DMS114 treated with DMSO at 0.1 percent for 48 hours (cell line): ENCODE measurements around the gene CEP164.
"Not testable (repeated sequence)": the region's sequence is repeated elsewhere in the genome, so short reads cannot be mapped to it uniquely, and the experiment has no call there.

Experiments used
- DNase-seq: peaks from one replicate; lab custom pipeline; 2025; ENCODE audit not compliant: unreplicated experiment; lab: John Stamatoyannopoulos, UW

The CEP164 gene

DNA sequence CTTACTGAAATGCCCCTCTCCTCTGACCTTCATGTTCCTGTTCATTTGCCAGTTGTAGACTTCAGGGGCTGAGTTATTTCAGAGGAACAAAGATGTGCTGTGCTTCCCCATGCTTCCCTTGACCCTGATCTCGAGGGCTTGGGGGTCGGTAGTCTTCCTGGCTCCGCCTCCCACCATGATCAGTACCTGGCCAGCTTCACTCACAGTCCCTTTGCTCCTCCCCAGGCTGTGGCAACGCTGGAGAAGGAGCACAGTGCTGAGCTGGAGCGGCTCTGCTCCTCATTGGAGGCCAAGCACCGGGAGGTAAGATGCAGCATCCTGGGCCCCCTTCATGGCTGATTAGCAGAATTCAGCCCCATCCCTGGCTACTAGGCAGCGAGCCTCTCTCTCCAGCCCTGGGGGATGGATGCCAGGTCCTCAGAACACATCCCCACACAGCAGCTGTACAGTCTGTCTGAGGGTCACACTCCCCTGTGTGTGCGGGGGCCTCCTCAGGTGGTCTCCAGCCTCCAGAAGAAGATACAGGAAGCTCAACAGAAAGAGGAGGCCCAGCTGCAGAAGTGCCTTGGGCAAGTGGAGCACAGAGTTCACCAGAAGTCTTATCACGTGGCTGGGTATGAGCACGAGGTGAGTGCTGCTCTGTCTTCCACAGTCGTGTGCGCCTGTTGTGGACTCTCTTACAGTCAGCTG lies 64.5 kb downstream of the CEP164 start:
- no peak for DNase-seq

DNA sequence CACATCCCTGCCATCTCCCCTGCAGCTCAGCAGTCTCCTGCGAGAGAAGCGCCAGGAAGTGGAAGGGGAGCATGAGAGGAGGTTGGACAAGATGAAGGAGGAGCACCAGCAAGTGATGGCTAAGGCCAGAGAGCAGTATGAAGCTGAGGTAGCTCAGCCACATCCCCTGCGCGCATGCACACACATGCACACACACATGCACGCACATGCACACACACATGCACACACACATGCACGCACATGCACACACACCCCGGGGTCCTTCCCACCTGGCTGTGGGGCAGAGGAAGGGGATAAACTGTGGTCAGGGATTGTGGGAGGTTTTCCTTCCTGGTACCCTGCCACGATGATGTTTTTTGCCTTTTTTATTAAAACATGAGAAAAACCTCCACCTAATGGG lies 65.3 kb downstream of the CEP164 start:
- no peak for DNase-seq

DNA sequence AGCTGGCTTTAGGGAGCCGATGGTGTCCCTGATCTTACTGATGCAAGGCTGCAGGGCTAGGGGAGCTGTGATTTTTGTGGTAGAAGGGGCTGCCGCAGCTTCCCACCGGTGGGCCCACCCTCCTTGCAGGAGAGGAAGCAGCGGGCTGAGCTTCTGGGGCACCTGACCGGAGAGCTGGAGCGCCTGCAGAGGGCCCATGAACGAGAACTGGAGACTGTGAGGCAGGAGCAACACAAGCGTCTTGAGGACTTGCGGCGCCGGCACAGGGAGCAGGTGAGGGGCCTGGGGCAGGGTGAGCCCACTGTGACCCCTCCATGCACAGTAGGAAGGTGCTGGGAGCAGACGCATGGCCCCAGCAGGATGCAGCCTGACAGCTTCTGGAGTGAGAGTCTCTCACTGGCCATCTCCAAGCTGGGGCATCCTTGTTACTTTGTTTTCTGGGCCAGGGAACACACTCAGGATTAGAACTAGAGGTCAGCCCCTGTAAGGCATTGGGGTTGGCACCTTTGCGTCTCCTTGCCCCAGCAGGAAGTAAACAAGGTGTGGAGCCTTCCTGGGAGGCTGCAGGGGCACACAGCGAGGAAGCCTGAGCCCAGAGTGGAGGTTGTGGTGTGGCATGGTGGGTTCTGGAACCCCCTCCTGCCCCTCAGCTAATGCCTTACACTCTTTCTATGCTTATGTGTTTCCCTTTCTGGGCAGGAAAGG lies 66.7 kb downstream of the CEP164 start:
- no peak for DNase-seq

DNA sequence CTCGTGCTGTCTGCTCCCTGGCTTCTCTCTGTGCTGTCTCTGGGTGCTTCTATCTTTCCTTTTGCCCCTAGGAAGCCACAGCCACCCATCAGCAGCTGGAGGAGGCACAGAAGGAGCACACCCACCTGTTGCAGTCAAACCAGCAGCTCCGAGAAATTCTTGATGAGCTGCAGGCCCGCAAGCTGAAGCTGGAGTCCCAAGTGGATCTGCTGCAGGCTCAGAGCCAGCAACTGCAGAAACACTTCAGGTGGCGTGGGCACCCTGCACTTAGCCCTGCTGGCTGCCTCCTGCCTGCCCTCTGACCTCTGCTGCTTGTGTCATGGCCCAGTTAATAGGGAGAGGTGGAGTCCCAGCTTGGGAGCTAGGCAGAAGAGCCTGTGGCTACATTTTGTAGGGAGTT lies 67.8 kb downstream of the CEP164 start:
- no peak for DNase-seq

DNA sequence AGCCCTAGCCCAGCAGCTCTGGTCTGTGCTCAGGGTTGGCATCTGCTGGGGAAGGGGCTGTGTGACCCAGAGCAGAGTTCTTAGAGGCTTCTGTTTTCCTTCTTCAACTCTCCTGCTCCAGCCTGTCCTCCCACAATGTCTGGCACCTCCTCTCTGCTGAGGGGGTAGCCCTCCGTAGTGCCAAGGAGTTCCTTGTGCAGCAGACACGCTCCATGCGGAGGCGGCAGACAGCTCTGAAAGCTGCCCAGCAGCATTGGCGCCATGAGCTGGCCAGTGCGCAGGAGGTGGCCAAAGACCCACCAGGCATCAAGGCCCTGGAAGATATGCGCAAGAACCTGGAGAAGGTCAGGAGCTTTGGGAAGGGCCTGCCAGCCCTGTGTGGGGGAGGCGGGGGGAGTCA lies 69.3 kb downstream of the CEP164 start:
- DNase-seq = no peak

DNA sequence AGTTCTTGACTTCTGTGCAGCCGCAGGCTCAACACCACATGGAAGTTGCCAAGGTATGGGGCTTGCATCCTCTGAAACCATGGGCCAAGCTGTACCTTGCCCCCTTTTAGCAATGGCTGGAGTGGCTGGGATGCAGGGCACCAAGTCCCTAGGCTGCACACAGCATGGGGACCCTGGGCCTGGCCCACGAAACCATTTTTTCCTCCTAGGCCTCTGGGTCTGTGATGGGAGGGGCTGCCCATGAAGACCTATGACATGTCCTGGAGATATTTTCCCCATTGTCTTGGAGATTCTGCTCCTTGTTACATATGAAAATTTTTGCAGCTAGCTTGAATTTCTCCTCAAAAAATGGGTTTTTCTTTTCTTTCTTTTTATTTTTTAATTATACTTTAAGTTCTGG lies 71.0 kb downstream of the CEP164 start:
- DNase-seq = not testable (repeated sequence)

DNA sequence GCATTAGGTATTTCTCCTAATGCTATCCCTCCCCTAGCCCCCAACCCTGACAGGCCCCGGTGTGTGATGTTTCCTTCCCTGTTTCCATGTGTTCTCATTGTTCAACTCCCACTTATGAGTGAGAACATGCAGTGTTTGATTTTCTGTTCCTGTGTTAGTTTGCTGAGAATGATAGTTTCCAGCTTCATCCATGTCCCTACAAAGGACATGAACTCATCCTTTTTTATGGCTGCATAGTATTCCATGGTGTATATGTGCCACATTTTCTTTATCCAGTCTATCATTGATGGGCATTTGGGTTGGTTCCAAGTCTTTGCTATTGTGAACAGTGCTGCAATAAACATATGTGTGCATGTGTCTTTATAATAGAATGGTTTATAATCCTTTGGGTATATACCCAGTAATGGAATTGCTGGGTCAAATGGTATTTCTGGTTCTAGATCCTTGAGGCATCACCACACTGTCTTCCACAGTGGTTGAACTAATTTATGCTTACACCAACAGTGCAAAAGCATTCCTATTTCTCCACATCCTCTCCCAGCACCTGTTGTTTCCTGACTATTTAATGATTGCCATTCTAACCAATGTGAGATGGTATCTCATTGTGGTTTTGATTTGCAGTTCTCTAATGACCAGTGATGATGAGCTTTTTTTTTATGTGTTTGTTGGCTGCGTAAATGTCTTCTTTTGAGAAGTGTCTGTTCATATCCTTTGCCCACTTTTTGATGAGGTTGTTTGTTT lies 71.6 kb downstream of the CEP164 start:
- not testable (repeated sequence) for DNase-seq

DNA sequence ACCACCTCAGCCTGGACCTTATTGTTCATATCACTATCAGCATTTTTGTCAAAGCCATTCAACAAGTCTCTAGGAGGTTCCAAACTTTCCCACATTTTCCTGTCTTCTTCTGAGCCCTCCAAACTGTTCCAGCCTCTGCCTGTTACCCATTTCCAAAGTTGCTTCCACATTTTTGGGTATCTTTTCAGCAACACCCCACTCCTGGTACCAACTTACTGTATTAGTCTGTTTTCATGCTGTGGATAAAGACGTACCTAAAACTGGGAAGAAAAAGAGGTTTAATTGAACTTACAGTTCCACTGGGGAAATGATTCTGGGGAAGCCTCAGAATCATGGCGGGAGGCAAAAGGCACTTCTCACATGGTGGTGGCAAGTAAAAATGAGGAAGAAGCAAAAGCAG lies 78.2 kb downstream of the CEP164 start:
- DNase-seq = not testable (repeated sequence)

DNA sequence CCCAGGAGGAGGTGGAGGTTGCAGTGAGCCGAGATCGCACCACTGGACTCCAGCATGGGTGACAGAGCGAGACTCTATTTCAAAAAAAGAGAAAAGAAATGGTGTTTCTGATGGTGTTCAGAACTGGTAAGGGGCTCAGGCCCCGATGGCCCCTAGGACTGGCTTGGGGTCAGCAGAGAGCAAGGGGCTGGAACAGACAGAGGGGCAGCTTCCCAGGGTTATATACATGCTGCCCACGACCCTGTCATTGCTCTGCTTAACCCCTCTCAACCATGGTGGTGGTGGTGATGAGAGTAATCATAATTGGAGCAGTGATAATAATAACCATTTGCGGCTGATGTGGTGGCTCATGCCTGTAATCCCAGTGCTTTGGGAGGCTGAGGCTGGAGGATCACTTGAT lies 79.4 kb downstream of the CEP164 start:
- DNase-seq = no peak

DNA sequence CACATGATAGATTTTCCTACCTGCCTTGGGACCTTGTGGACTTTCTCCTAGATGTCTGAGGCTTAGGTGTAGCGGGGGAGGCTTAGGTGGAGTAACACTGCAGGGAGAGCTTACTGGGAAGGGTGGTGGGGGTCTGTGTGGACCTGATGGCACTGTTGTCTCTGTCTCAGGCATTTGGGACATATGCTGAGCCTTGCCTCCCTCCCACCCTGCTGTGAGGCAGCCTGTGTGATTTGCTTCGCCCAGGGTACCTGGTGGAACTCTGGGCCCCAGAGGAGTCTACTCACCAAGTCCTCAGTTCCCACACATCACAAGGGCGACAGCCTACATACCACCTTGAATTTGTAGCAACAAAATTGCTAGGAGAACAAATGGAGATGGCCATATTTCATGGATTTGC lies 80.7 kb downstream of the CEP164 start:
- no peak for DNase-seq

DNA sequence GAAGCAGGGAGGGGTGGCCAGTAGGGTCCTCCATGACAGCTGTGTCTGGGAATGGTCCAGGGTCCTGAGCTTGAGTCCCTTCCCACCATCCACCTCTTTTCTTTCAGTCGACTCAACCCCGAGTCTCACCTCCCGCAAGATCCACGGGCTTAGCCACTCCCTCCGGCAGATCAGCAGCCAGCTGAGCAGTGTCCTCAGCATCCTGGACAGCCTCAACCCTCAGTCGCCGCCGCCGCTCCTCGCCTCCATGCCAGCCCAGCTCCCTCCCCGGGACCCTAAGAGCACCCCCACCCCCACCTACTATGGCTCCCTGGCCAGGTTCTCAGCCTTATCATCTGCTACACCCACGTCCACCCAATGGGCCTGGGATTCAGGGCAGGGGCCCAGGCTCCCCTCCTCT lies 81.9 kb downstream of the CEP164 start:
- no peak for DNase-seq

DNA sequence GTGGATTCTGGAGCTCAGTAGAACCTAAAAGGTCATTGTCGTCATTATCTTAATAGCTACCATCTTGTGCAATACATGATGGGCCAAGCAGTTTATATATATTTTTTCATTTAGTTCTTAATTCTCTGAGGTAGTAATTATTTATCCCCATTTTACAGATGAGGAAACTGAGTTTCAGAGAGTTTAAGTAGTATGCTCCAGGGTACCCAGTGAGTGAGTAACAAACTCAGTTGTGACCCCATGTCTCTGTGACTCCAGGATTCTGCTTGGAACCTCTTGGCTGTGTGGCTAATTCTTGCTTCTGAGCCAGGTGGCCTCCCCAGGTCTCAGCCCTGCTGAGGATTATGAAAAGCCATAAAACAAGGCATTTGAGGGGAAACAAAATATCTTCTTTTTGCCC lies 82.6 kb downstream of the CEP164 start:
- DNase-seq = no peak

DNA sequence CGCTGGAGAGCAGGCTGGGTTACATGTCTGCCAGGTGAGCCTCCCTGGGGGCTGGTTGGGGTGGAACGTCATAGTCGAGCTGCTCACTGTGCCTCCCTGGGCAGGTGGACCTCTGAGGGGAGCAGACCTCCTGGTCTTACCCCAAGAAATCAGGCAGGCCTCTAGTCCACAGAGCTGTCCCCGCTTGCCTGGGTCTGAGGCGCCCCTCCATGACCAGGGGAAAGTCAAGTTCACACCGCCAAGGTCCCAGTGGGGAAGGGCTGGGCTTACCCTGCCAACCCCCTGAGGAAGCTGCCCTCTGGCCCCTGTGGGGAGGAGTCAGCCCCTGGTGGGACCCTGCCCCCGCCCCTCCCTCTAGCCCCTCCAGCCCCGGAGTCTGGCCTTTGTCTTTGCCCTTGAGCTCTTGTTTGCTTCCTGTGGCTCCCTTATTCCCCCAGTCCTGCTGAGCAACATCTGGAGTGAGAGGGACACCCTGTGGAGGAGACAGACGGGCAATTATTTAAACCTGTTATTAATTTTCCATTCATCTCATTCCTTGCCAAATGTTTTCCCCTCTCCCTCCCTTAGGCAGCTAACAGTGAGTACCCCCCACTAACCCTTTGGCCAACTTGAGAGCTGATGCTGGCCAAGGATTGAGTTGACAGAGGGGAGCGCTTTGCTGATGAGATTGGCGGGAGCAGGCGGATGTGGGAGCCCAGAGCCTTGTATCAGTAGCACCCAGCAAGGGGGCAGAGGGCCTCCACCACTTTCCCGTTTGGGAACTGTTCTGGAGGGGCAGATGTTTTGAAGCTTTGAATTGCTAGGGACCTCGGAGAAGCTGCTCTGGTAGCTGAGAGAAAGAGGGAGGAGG lies 83.4 kb downstream of the CEP164 start:
- DNase-seq = no peak

DNA sequence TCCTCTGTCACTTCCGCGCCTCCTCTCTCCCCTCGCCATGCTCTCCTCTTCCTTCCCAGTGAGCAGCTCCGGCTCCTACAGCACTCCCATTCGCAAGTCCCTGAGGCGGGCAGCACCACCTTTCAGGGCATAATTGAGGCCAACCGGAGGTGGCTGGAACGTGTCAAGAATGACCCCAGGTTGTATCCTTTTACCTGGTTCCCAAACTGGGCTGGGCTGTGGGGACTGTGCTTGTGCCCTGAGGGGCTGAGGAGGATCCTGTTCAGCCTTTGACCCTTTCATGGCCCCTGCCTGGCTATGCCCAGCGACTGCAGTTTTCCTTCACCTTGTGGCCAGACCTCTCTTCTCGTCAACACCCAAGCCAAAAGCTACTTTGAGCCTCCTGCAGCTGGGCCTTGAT lies 84.1 kb downstream of the CEP164 start:
- no peak for DNase-seq

DNA sequence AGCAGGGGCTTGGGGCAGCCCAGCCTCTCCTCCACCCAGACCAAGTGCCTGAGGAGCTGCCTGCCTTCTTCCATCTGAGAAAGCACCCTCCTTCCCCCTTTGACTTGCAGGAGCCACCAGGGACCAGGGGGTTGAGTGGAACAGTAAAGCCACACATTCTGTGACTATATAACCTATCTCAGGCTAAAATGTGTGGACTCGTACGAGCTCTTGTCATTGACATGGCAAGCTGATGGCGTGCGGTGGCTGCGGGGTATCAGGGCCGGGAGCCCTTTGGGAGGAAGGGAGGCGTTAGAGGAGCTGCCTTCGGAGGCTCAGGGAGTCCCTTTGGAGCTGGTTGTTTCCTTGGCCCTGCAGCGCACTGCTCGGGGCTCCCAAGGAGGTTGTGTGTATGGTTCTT lies 84.5 kb downstream of the CEP164 start:
- DNase-seq = no peak

DNA sequence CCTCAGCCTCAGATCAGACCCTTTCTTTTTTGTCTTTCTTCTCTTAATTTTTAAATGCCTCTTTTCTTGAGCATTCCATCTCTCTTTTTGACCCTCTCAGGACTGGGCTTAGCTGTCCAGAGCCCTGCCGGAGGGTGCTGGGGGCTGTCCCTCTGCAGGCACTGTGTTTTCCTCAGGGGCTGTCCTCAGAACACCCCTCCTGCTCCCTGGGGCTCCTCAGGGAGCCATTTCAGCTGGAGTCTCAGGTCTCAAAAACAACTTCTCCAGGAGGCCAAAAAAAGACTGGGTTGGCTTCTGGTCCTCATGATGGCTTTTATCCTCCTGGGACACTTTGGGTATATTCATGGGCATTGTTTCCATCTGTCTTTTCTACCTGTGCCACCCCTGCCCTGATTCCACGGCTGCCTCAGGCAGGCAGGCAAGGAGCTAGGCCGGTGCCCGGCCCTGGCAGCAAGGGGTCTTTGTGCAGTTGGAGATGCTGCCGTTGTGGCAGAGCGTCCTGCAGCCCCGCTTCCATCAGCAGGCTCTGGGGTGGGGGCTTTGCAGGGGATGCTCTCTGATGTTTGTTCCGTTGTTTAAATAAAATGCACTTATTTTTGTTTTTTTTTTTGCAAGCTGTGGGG lies 85.1 kb downstream of the CEP164 start:
- DNase-seq = no peak

DNA sequence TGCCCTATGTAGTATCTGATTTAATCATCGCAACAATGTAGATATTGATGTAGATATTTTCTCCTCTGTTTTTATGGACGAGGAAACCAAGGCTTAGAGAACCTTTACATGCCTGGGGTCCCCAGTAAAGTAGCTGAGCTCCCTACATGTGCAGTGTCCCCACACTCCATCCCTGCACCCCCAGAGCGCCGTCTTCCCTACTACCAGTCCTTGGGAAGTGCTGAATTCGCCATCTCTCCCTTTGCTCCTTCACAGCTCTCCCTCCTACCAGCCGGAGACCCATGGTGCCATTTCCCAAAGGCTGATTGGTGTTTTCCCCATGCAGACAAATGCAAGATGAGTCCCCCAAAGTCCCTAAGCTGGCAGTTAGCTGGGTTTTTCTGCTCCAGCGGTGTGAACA lies 86.0 kb downstream of the CEP164 start:
- no peak for DNase-seq

DNA sequence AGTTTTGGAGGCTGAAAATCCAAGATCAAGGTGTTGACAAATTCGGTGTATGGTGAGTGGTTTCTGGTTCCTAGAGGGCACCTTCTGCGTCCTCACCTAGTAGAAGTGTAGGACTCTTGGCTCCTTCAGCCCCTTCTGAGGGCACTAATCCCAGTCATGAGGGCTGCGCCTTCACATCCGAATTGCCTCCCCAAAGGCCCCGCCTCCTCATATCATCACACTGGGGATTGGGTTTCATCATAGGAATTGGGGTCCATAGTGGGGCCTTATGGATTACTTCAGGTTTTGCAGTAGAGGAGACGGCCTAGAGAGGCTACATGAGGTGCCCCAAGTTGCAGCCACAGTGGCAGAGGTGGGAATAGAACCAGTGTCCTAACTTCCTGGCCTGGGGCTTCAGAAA lies 87.1 kb downstream of the CEP164 start:
- DNase-seq = no peak

DNA sequence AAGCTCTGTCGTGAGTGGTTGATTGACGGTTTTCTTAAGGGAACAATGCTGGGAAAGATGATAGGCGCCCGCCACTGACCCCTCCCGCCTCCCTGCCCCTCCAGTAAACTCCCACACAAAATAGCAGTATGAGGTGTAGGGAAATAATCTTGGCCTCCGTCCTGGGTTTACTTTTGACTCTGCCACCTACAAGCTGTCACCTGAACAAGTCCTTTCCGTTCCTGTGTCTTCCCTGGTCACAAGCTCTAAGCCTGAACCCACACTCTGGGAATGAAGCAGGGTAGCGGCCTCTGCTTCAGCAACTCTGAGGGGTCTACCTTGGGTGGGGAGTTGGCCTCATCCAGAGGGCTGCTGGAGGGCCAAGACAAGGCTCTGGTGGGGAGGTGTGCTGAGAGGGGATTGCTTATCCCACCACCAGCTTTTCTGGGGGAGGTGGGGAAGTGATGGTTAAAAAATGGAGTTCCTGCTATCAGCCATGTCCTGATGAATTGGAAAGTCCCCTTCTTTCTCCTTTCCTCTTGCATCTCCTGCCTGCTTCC lies 87.8 kb downstream of the CEP164 start:
- DNase-seq = no peak

DNA sequence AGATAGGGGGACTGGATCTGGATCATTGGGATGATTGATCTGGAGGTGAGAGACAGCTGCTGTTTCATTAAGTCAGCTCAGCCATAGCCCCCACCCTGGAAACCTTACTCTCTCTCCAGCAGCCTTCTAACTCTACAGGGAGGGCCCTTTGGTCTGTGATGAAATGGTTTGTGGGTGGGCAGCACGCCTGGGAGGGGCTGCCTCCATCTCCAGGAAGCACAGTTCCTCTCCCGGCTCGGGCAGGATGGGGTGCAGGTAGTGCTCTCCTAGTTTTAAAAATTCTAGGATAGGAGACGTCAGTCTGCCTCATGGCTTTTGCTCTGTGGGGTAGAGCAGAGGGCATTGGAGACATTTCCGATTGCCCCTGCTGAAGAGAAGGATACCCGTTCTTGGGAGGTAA lies 89.7 kb downstream of the CEP164 start:
- DNase-seq = no peak

DNA sequence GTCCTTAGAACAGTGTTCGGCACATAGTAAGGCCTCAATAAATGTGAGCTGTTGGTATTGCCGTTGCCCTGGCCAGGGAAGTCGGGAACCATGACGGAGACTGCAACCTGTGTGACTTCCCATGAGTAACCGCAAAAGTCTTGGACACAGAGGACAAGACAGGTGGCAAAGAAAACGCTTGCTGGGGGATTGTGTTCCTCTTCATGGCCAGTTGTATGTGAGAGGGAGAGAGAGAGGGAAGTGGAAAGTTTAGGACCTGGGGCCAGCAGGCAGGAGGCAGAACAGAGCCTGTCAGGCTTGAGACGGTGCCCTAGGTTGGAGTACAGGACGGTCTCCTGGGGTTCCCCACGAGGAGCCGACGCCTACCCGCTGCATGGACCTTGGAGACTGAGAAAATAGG lies 90.2 kb downstream of the CEP164 start:
- DNase-seq = no peak
